GM21390 (cell line): ENCODE measurements around the gene ZCCHC7.
"Not testable (repeated sequence)": the region's sequence is repeated elsewhere in the genome, so short reads cannot be mapped to it uniquely, and the experiment has no call there.

Experiments
- ATAC-seq: cut with Tn5 transposase; IDR thresholded peaks from one replicate; pipeline ENCODE4 v1.9.1; 2021; ENCODE audit not compliant: unreplicated experiment

Gene ZCCHC7

DNA sequence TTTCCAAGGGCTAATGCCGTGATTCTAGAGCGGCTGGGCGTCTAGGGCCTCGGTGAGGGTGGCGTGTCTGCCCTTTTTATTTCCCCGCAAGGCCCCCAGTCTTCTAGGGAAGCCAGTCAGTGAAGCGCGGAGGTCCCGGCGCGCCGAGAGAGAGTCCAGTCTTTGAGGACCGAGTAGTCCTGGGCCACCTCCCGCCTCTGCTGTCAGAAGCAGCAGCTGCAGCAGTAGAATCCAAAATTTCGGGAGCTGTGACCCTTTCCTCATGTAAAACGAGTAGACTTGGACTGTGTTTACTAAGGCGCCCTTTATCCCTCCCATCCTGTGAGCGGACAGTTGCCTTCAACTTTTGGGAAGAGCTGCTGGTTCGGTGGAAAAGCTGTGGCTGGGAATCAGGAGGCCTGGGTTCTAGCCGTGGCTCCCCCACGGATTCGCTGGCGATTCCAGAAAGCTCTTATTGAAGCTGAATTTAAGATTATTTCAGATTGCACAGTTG is 515 bp downstream of the ZCCHC7 start:
- peak; percentile 29 for ATAC-seq

DNA sequence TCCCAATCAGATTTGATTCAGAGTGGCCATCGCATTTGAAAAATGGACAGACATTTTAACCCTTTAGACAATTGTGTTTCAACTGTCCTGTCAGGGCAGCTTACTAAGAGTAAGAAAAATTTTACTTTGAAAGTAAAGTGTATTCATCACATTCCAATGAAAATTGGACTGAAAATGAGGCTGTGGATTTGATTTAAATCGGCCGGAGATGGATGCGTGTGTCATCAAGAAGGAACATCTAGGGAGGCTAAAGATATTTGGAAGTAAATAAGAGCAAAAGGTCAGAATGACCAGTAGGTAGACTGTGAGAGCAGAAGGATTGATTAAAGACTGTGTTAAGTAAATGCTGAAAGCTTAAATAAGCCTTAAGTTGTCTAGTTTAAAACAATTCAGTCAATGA is 1.5 kb downstream of the ZCCHC7 start:
- no peak for ATAC-seq

DNA sequence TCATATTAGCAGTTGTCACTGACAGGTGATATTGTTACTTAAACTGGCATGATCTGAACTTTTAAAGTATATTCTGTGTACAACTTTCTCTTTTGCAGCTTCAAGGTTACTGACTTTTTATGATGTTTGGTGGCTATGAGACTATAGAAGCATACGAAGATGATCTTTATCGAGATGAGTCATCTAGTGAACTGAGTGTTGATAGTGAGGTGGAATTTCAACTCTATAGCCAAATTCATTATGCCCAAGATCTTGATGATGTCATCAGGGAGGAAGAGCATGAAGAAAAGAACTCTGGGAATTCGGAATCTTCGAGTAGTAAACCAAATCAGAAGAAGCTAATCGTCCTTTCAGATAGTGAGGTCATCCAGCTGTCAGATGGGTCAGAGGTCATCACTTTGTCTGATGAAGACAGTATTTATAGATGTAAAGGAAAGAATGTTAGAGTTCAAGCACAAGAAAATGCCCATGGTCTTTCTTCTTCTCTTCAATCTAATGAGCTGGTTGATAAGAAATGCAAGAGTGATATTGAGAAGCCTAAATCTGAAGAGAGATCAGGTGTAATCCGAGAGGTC is 5.9 kb downstream of the ZCCHC7 start:
- ATAC-seq, result no peak

DNA sequence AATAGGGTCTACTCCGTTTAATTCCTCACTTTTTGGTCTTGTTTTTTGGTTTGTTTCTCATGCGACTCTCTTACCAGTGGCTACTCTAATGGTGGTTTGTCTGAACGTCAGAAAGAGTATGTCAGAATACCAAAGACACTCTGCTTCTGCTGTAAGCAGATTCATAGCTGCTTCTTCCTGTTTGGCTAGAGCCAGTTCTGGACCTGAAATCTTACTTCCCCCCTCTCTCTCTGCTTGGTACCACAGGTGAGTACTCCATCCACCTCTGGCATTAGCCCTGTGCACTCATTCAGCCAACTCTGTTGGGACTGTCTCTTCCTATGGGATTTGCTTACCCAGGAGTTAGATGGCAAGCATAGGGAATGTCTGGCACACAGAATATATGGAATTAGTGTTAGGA is 6.6 kb downstream of the ZCCHC7 start:
- no peak for ATAC-seq

DNA sequence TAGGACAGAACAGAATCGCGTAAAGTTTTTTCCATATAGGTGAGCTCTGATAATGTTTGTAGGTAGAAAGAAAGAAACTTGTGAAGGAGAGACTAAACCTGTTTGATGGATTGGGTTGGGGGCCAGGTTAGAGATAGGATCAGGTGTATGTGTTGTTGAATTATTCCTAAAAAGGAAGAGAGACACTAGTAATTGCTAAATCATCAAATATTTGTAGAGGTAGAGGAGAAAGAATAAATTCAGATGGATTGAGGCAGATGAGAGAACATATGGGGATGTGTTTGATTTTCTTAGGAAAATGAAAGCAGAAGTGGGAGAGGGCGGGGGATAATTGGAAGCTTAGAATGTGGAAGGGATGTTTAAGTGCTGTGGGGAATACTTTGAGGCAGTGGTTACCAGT is 7.7 kb downstream of the ZCCHC7 start:
- ATAC-seq, result no peak

DNA sequence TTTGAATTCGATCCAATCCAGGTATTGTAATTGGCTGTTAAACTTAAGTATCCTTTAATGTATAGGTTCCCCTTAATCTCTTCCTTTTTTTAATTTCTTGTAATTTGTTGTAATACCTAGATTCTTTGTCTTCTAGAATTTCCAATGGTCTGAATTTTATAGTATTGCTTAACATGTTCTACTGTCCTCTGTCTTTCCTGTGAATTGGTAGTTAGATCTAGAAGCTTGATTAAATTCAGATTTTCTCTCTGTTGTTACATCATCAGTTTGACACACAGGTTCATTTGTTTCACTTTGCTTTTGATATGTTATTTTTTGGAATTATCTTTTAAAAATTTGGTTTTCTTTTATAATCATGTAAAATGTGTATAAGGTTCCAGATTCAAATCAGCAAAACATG is 13.8 kb downstream of the ZCCHC7 start:
- ATAC-seq, result no peak

DNA sequence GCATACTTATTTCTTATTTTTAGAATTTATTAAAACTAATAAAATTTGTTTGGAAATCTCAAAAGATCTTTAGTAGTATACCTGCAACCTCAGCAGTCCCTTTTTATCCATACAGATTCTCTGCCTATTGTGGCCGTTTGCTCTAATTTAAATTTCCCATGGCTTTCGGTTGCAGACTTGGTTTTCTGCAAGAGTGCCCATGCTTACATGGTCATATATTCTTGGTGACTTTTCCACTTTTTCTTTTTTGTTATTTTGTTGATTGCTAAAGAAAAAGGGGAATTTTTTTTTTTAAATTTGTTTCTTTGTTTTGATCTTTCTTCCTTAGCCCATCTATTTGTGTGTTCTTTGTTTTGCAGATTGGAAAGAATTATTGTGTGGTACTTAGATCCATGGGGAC is 20.6 kb downstream of the ZCCHC7 start:
- ATAC-seq, result no peak

DNA sequence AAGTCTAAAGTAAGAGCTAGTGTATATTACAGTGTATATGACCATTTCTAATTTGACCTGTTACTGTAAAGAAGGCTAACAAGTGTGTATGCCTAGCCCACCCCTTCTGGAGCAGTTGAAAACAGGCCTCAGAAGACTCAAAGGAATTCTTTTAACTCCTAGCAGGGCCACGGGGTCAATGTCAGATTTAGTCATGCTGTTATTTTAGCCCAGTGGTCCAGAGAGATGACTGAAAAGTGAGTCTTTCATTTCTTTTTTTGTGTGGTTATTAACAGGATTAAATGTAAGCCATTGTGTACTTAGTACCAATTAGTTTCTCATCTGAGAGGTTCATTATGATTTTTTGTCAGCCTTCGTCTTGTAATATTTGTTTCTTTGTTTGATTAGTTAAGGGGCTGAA is 24.4 kb downstream of the ZCCHC7 start:
- no peak for ATAC-seq

DNA sequence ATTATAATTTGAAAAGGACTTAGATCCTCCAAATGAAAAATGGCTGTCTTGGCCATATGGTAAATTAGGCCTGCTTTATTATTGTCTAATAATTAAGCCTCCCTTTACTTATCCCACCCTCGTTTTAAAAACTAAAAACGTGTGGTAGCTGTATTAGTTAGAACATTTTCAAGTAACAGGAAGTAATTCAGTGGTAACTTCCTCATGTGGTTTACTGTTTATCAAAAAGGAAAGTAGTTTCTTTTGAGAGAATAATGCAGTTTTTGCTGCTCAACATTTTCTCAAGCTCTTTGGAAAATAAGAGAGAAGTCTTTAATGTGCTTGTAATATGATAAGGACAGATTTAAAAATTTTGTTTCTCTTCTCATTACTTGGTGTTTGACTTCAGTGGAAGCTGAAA is 26.0 kb downstream of the ZCCHC7 start:
- ATAC-seq, result peak; percentile 51

DNA sequence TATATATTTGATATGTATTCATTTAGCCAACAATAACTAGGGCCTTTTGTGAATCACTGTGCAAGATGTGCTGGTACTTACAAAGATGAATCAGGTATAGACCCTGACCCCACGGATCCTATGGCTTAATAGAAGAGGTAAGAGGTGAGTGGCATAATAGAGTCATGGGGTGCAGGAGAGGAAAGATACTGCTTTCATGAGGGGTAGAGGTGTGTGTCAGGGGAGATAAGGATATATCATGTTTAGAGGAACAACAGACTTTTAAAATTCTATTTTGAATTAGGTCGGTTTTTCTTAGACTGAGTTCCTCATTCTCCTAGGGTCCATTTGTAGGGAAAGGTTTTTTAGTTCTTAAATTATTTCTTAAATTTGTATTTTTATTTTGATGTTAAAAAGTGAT is 27.8 kb downstream of the ZCCHC7 start:
- no peak for ATAC-seq

DNA sequence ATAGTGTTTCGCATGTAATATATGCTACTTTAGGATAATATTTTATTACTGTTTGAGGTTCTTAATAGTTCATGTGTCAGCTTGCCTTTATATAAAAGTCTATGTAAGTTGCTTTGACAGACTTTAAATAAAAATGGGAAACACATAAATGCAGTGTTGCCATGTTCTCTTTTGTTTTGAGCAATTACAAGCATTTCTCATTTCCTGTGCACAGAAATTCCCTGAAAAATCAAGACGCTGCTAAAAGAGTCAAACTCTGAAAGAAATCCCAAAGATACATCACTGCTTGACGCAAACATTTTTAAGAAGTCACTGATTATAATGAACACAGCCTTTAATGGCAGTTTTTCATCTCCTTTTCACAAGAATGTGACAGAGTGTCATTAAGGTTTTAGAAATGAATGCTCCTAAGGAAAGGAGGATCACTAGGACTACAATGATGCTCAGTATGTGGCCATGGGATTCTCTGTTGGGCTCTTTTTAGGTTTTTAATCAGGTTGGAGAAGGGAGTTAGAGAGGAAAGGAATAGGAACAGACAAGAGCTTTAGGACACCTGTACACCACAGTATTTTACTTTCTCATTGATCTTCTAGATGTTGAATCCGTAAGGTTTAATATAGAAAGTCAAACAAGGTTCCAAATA is 29.4 kb downstream of the ZCCHC7 start:
- ATAC-seq, result no peak

DNA sequence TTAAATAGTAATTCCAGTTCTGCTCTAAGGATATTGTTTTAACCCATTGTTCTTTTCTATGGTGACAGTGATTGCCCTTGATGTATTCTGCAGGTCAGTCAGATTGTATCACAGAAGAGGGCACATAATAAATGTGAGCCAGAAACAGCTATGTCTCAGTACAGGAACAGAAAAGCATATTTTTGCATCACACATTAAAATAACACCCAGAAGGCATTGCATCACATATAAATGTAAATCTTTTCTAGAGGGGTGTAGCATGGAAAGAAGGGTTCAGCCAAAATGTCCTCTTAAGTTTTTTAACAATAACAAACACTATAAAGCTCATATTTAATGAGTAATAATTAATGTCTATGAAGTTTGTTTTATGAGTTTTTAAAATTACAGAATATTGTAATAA is 30.0 kb downstream of the ZCCHC7 start:
- ATAC-seq, result no peak

DNA sequence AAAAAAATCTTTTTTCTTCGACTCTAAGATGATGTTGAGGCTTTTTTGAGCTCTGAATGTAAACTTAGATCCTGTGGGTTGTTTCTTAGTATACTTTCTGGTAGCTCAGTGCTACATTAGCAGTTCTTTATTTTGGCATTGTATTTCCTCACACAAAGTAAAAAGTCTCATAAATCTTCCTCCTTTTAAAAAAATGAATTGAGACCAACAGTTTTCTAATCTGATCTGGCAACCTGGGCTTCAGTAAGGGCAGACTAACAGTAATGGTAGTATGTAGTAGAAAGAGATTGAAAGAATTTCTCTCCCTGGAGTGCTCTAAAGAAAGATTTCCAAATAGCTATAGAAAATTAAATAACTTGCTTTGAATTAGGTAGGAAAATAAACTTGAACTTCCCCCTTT is 31.4 kb downstream of the ZCCHC7 start:
- no peak for ATAC-seq

DNA sequence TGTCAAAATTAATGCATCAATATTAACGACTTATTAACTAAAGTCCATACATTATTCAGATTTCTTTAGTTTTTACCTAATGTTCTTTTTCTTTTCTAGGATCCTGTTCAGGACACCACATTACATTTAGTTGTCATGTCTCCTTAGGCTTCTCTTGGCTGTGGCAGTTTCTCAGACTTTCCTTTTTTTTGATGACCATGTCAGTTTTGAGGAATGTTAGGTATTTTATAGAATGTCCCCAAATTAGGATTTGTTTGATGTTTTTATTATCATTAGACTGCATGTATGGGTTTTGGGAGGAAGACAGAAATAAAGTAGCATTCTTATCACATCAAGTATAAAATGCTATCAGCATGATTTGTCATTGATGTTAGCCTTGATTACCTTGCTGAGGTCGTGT is 32.0 kb downstream of the ZCCHC7 start:
- no peak for ATAC-seq

DNA sequence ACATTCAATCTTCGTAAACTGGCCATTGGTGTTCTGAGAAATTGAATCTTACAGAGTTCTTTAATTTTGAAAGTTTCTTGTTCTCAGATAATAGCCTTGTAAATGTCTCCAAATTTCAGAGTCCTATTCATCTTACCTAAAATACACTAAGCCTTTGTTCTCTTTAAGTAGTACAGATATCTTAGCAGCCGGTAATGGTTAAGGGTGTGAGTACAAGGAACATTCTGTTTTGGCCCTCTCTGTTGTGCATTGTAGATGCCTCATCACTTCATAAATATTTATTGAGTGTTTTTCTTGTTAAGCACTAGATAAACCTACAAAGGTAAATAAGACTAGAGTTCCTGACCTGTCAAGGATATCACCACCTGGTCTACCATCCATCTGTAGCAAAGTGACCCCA is 35.2 kb downstream of the ZCCHC7 start:
- ATAC-seq, result no peak

DNA sequence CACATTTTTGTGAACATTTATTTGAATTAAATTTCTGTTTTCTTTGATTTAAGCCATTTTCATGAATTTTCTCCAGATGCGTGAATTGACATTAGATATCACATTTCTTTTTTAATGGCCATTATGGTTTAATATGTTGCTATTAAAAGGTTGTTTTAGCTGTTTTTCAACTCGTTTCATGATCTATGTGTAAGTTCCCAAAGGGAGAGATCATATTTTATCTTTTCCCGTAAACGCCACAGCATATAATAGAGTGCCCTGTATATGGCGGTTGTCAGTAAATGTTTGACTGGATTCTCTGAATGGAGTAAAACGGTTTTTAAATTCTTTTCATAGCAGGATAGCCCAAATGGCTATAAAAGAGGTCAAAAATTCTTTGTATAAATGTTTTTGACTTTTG is 35.8 kb downstream of the ZCCHC7 start:
- ATAC-seq, result no peak

DNA sequence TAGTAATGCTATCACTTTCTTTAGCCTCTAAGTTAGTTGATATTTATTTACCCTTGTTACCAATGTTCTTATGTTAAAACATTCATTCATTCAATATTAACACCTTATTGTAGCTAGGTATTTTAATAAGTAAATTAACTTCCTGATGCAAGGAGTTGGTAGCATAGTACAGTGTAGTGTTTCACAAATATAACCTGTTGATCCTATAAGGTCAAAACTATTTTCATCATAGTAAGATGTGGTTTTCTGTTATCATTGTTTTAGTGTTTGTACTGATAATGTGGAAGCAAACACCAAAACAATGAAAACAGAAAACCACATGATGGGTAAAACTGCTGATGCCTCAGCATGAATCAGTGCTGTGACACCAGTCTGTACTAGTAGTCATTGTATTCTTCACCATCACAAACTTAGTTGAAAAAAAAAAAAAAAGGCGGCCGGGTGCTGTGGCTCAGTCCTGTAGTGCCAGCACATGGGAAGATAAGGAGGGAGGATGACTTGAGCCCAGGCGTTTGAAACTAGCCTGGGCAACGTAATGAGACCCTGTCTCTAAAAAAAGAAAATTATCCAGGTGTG is 36.5 kb downstream of the ZCCHC7 start:
- ATAC-seq, result no peak

DNA sequence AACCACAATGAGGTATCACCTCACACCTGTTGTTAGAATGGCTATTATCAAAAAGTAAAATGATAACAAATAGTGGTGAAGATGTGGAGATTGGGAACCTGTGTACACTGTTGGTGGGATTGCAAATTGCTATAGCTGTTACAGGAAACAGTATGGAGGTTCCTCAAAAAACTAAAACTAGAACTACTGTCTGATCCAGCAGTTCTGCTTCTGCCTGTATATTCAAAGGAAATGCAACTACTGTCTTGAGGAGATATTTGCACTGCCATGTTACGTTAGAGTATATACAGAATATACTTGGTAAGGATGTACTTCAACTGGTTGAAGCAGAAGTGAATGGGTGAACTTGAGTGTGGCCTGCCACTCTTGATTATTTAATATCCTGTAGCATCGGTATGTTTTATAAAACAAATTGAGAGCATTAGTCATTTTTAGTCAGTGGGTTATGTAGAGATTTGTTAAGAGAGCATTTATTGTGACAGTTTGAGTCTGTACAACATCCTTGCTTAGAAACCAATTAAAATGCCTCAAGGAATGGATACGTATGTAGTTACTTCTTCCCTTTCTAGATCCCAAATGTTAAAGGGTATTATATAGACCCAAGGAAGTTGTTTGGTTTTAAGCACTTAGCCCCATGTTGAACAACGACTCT is 37.5 kb downstream of the ZCCHC7 start:
- ATAC-seq, result no peak

DNA sequence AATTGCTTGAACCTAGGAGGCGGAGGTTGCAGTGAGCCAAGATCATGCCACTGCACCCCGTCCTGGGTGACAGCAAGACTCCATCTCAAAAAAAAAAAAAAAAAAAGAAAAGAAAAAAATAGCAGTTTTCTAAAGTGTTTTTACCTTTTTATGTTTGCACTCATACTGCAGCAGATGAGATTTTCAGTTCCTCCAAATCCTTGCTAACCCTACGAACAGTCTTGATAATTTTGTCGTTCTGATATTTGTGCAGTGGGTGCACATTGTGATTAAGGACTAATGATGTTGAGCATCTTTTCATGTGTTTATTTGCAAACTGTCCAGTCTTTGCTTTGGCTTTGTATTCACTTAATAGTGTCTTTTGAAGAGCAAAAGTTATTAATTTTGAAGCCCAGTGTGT is 42.9 kb downstream of the ZCCHC7 start:
- ATAC-seq, result no peak

DNA sequence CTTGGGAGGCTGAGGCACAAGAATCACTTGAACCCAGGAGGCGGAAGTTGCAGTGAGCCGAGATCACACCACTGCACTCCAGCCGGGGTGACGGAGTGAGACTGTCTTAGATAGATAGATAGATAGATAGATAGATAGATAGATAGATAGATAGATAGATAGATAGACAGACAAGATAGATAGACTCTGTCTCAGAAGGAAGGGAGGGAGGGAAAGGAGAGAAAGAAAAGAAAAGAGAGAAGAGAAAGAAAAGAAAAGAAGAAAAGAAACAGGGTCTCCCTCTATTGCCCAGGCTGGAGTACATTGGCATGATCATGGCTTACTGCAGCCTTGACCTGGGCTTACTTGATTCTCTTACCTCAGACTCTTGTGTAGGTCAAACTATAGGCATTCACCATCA is 44.0 kb downstream of the ZCCHC7 start:
- ATAC-seq, result not testable (repeated sequence)

DNA sequence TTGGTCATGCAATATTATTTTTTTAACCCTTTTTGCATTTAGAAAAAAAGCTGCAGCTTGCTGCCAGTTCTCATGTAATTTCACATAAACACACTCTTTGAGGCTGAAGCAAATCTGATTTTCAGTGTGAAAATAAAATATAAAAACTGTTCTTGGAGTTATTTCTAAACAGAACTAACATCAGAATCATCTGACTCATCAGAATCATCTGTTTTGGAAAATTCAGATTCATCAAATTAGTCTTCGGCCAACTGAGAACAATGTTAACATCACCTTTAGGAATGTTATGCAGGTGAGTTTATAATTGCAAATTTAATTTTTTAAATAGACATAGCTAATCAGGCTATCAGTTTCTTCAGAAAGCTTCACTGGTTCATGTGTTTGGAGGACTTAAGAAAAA is 45.3 kb downstream of the ZCCHC7 start:
- ATAC-seq, result no peak

DNA sequence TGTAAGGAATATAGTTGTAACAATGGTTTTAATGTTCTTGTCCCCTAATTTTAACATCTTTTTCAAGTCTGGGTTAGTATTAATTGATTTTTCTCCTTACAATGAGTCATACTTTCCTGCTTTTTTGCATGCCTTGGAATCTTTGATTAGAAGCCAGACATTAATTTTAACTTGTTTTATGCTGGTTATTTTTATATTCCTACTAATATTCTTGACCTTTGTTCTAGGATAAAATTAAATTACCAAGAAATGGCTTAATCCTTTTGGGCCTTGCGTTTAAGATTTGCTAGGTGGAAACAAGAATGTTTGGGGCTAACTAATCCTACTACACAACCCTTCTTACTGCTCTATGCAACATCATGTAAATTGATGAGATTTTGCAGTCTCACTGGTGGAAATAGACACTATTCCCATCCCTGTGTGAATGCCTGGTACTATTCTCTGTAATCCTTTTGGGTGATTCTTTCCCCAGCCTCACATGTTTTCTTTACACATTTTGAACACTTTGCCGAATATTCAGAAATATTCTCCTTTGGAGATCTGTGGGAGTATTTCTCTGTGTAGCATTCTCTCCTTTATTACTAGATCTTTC is 47.2 kb downstream of the ZCCHC7 start:
- ATAC-seq, result no peak
